Measurements from ENCODE around the gene TYSND1.
"Not testable (repeated sequence)": the region's sequence is repeated elsewhere in the genome, so short reads cannot be mapped to it uniquely, and the experiment has no call there.

Gene TYSND1

GRCh38 chr10:70109064-70109729 is 37.3 kb downstream of the TYSND1 start:
- no peak for DNase-seq (ENCODE audit: low read depth, low spot score)

GRCh38 chr10:70106958-70107791 is 39.3 kb downstream of the TYSND1 start:
- DNase-seq (ENCODE audit: low read depth, low spot score), result no peak

GRCh38 chr10:70101668-70102067 is 44.8 kb downstream of the TYSND1 start:
- DNase-seq (ENCODE audit: low read depth, low spot score), result no peak

GRCh38 chr10:70101068-70101562 is 45.4 kb downstream of the TYSND1 start:
- DNase-seq (ENCODE audit: low read depth, low spot score), result not testable (repeated sequence)

- DNase-seq (ENCODE audit: low read depth, low spot score), result no peak
Observed at GRCh38 chr10:70098271-70098670, 48.2 kb downstream of the TYSND1 start.

- no peak for DNase-seq (ENCODE audit: low read depth, low spot score)
Observed at GRCh38 chr10:70097459-70097858, 49.0 kb downstream of the TYSND1 start.

- no peak for DNase-seq (ENCODE audit: low read depth, low spot score)
Observed at GRCh38 chr10:70096705-70097420, 49.6 kb downstream of the TYSND1 start.

- DNase-seq (ENCODE audit: low read depth, low spot score), result no peak
Observed at GRCh38 chr10:70096016-70096704, 50.3 kb downstream of the TYSND1 start.

- DNase-seq (ENCODE audit: low read depth, low spot score), result no peak
Observed at GRCh38 chr10:70094250-70094649, 52.2 kb downstream of the TYSND1 start.

GRCh38 chr10:70093335-70093944 is 53.1 kb downstream of the TYSND1 start:
- DNase-seq (ENCODE audit: low read depth, low spot score), result no peak

- DNase-seq (ENCODE audit: low read depth, low spot score), result no peak
Observed at GRCh38 chr10:70092389-70092718, 54.1 kb downstream of the TYSND1 start.

- no peak for DNase-seq (ENCODE audit: low read depth, low spot score)
Observed at GRCh38 chr10:70090951-70091350, 55.5 kb downstream of the TYSND1 start.

GRCh38 chr10:70090013-70090412 is 56.5 kb downstream of the TYSND1 start:
- DNase-seq (ENCODE audit: low read depth, low spot score), result no peak

- DNase-seq (ENCODE audit: low read depth, low spot score), result no peak
Observed at GRCh38 chr10:70088308-70088698, 58.2 kb downstream of the TYSND1 start.
